Endothelial cell (in vitro differentiated cells): Measurements from ENCODE around the gene TRANK1. TPM values are rescaled to one million over a fixed set of nuclear protein-coding genes. Genes with fewer than 3 reads are reported as not detected.

Source experiments
- DNase-seq: peaks from one replicate; pipeline ENCODE4 v3.0.0; 2021; ENCODE audit warnings: low spot score
- H3K27ac Mint-ChIP-seq: one replicate; pipeline ENCODE4 v1.8.0; 2021; ENCODE audit warnings: mixed read lengths, inconsistent platforms; ENCODE audit not compliant: unreplicated experiment
- H3K27me3 Mint-ChIP-seq: one replicate; pipeline ENCODE4 v1.8.0; 2021; ENCODE audit warnings: mild to moderate bottlenecking, moderate library complexity, mixed read lengths, inconsistent platforms; ENCODE audit not compliant: unreplicated experiment
- H3K36me3 Mint-ChIP-seq: one replicate; pipeline ENCODE4 v1.8.0; 2021; ENCODE audit warnings: mild to moderate bottlenecking, low read depth, mixed read lengths, inconsistent platforms; ENCODE audit not compliant: unreplicated experiment
- H3K4me1 Mint-ChIP-seq: one replicate; pipeline ENCODE4 v1.8.0; 2021; ENCODE audit warnings: mild to moderate bottlenecking, mixed read lengths, inconsistent platforms; ENCODE audit not compliant: unreplicated experiment
- H3K4me3 Mint-ChIP-seq: one replicate; pipeline ENCODE4 v1.8.0; 2021; ENCODE audit warnings: mild to moderate bottlenecking, mixed read lengths, inconsistent platforms; ENCODE audit not compliant: unreplicated experiment
- H3K9me3 Mint-ChIP-seq: one replicate; pipeline ENCODE4 v1.8.0; 2021; ENCODE audit warnings: mixed read lengths, inconsistent platforms; ENCODE audit not compliant: unreplicated experiment
- CTCF ChIP-seq: fragments of 200-600 bp; sonication (generic); IDR thresholded peaks from one replicate; pipeline ENCODE4 v1.5.0; 2021; ENCODE audit warnings: antibody characterized with exemption; ENCODE audit not compliant: unreplicated experiment
- total RNA-seq: library from RNA; stranded (reverse); fragmentation: NEBNext Ultra II Directional; extraction: Animal tissue kit (Norgen Biotek cat#: 25700); gene quantifications from one replicate; pipeline ENCODE4 v1.2.1, GENCODE V29; 2021; ENCODE audit not compliant: unreplicated experiment

The TRANK1 gene
- total RNA-seq, 1 donor from 2014 or later = 2.8 TPM

DNA sequence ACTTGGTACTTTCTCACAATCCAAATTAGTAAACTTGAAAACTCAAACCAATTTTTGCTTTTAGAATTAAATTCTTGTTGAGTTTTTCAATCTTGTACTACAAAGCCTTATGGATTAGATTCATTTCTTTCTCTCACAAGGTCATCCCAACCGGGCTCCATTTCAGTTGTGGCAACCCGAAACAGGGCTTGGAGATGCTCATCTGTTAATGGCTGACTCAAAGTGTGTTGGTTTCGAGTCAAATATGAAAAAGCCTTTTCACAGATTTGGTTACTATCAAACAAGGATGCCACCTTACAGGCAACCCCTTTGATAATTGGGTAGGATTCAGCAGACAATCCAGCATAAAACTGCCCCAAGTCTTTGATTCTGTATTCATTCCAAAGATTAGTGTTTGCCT lies 46.3 kb upstream of the TRANK1 start:
- Mint-ChIP-seq H3K4me1 (peaks cover 35% of the 10 kb centered on the region), H3K4me3 (no peak overlapping the region)

DNA sequence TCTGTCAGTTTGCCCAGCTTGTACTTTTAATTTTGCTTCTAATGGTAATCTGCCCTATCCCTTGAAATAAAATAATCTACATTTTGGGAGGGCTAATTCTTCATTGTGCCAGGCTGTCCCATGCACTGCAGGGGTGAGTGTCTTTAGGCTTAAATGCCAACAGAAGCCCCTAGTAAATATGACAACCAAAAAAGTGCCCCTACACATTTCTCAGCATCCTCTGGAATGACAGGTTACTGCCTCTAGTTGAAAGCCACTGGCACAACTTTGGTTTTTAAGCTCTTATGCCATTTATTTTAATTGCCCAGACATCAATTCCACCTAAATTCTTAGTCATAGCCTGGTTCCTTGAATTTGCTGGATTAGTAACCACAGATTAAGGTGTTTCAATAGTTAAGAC lies 44.7 kb upstream of the TRANK1 start:
- H3K36me3 Mint-ChIP-seq = peaks cover 23% of the 10 kb centered on the region
- no peak for DNase-seq
- H3K27me3 Mint-ChIP-seq = peaks cover 1% of the 10 kb centered on the region
- peaks cover 35% of the 10 kb centered on the region for H3K4me1 Mint-ChIP-seq
- no peak overlapping the region for H3K4me3 Mint-ChIP-seq
- H3K9me3 Mint-ChIP-seq = no peaks in the 10 kb centered on the region
- no peak overlapping the region for H3K27ac Mint-ChIP-seq
- TF ChIP-seq CTCF = no peak

More for the DNA sequence above, 46.3 kb upstream of the TRANK1 start:
- Mint-ChIP-seq H3K27me3 (peaks cover 1% of the 10 kb centered on the region), H3K9me3 (no peaks in the 10 kb centered on the region), H3K27ac (no peak overlapping the region), H3K36me3 (peaks cover 10% of the 10 kb centered on the region)
- no peak for TF ChIP-seq CTCF
- DNase-seq = no peak

DNA sequence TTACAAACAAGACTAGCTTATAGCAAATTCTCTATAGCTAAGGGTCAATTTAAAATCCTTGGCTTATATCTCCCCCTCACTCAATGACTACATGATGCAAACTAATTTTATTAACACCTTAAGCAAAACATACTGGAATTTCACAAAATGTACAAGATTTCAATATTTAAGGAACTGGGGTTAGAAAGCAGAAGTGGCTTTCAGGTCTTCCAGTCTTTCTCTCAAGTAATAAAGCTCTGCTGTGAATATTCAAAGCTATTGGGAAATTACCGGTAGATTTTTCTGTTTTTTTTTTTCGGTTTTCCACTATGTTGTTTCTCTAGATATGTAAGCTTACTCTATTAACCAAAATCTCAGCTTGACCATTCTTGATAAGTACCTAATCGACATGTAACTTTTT lies 44.2 kb upstream of the TRANK1 start:
- Mint-ChIP-seq H3K4me3 (no peak overlapping the region), H3K27me3 (peaks cover 1% of the 10 kb centered on the region), H3K27ac (peak overlapping the region; percentile 4), H3K36me3 (peaks cover 27% of the 10 kb centered on the region), H3K9me3 (no peaks in the 10 kb centered on the region), H3K4me1 (peaks cover 35% of the 10 kb centered on the region)
- TF ChIP-seq CTCF = no peak
- DNase-seq = no peak

GRCh38 chr3:36988356-36988755 lies 43.5 kb upstream of the TRANK1 start:
- TF ChIP-seq CTCF = no peak
- Mint-ChIP-seq H3K27me3 (peaks cover 1% of the 10 kb centered on the region), H3K4me1 (peaks cover 35% of the 10 kb centered on the region), H3K9me3 (no peaks in the 10 kb centered on the region), H3K27ac (peak overlapping the region; percentile 5), H3K4me3 (no peak overlapping the region), H3K36me3 (peaks cover 32% of the 10 kb centered on the region)
- DNase-seq = no peak

- DNase-seq = no peak
- Mint-ChIP-seq H3K4me1 (peaks cover 4% of the 10 kb centered on the region), H3K9me3 (no peaks in the 10 kb centered on the region), H3K4me3 (no peak overlapping the region), H3K27me3 (no peaks in the 10 kb centered on the region), H3K36me3 (peaks cover 42% of the 10 kb centered on the region), H3K27ac (no peak overlapping the region)
- TF ChIP-seq CTCF = no peak
Measured at GRCh38 chr3:36981006-36981405, 36.2 kb upstream of the TRANK1 start.
